ENCODE data around the gene MOB3A. TPM values are rescaled to one million over a fixed set of nuclear protein-coding genes. Genes with fewer than 3 reads are reported as not detected.
A peak's percentile ranks its signal among the peaks of the same experiment; 100 is the strongest.
"Not testable (repeated sequence)": the region's sequence is repeated elsewhere in the genome, so short reads cannot be mapped to it uniquely, and the experiment has no call there.

MOB3A gene
- total RNA-seq, result 24.4 TPM

DNA sequence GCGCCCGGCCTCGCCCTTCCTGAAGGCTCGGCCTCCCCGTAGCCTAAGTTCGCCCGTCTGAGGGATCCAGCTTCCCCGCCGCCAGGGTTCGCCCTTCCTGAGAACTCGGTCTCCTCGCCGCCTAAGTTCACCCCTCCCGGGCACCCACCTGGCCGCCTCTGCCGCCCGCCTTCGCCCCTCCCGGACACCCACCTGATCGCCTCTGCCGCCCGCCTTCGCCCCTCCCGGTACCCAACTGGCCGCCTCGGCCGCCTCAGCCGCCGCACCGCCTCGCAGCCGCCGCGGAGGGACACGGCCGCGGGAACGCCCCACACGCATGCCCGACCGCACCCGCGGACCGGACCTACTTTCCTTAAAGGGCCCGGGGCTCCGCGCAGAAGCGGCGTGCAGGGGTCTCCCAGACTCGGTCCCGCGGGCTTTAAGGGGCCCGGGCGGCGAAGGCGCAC is at the start of gene MOB3A:
TSS of gene MOB3A (minus strand) at position 293 of the 446 bp plus-strand sequence. CDS start 17,766 bp downstream, outside the sequence.
- peak; percentile 96 for DNase-seq

GRCh38 chr19:2145831-2146241 is 49.7 kb upstream of the MOB3A start:
- peak; percentile 22 for DNase-seq

- no peak for DNase-seq
Measured at GRCh38 chr19:2144190-2144589, 48.1 kb upstream of the MOB3A start.

DNA sequence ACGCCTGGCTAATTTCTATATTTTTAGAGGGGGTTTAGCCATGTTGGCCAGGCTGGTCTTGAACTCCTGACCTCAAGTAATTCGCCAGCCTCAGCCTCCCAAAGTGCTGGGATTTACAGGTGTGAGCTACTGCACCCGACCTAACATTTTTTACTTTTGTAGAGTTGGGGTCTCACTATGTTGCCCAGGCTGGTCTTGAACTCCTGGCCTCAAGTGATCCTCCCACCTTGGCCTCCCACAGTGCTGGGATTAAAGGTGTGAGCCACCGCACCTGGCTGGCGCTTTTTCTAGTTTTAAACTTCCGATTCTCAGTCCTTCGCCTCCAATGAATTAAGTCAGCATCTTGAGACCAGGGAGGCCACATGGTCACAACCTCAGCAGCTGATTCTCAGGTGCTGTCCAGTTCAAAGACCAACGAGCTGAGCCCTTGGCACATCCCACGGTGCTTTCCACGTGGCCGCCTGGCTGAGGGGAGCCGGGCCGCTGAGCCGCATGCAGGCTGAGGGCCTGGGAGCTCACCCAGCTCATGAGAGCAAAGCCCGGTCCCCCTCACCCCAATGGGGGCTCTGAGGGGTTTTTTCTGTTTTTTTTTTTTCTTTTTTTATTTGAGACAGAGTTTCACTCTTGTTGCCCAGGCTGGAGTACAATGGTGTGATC is 46.2 kb upstream of the MOB3A start:
- no peak for DNase-seq

DNA sequence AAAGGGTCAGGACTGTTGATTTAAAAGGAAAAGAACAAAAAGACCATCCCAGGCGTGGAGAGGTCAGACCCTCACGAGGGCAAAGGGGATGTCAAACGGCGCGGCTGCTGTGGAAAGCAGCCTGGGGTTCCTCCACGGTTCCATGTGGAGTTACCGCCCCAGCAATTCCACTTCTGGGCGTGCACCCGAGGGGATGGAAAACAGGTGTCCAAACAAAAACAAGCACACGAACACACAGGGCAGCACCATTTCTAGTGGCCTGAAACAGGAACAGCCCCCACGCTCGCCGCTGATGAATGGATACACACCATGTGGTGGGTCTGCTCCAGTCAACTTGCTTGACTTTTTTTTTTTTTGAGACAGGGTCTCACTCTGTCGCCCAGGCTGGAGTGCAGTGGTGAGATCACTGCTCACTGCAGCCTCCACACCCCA is 44.0 kb upstream of the MOB3A start:
- peak; percentile 58 for DNase-seq

DNA sequence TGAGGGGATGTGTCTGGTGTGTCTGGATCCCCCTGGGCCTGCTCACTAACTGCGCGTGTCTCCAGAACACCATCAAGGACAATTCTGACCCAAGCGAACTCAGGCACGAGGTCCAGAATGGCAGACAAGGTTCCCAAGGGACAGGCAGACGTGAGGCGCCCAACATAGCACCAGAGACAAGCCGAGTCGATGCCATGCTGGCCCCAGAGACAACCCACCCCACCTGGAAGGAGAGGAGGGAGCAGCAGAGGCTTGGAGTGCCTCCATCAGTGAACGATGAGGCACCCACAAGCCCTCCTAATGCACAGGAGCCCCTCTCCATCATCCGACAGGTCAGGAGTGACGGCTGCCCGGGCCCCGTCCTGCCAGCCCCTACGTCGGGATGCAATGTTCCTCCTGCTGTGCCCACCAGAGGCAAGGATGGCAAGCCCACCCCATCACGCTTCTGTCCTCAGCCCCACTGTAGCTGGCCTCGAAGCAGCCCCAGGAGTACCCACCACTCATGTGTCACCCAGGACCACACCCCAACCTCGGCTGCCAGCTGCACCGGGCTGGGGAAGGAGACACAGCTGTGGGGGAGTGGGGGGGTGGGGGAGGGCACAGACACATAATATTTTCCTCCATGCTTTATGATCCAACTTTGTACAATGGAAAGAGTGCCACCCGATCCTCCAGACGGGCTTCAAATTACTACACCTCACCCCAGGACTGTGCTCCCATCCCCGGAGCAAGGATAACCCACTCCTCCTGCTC is 43.4 kb upstream of the MOB3A start:
- DNase-seq, result peak; percentile 74

GRCh38 chr19:2138061-2138728 is 42.1 kb upstream of the MOB3A start:
- DNase-seq, result peak; percentile 30

GRCh38 chr19:2136796-2137195 is 40.7 kb upstream of the MOB3A start:
- no peak for DNase-seq

DNA sequence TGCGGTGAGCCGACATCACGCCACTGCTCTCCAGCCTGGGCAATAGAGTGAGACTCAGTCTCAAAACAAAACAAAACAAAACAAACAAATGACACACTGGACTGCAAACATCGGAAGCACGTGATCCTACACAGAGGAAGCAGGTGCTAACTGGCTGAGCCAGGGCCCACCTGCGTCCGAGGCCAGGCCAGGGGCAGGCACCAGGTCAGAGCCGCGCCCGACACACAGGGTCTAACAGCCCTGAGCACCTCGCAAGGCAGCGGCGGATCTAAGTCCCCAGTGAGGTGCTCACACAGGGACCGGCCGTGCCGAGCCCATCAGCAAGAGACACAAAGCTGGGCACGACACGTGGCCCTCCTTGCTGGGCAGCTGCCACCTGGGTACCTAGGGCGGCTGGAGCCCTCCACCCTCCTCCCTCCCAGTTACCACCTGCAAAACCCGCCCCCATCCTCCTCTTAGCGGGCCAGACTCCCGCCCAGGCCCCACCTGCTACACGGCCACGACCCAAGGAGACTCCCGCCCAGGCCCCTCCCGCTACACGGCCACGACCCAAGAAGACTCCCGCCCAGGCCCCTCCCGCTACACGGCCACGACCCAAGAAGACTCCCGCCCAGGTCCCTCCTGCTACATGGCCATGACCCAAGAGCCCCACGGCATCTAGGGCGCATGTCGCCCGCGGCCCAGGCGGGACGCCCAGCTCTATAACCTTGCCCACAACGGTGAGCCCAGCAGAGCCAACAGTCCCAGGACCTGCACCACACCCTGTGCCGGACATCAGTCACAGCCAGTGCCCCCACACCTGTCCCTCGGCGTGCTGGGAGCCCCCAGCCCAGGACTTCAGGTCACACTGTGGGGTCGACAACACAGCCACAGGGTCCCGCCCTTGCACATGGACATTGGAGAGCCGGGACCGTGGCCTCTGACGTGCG is 39.6 kb upstream of the MOB3A start:
- no peak for DNase-seq

DNA sequence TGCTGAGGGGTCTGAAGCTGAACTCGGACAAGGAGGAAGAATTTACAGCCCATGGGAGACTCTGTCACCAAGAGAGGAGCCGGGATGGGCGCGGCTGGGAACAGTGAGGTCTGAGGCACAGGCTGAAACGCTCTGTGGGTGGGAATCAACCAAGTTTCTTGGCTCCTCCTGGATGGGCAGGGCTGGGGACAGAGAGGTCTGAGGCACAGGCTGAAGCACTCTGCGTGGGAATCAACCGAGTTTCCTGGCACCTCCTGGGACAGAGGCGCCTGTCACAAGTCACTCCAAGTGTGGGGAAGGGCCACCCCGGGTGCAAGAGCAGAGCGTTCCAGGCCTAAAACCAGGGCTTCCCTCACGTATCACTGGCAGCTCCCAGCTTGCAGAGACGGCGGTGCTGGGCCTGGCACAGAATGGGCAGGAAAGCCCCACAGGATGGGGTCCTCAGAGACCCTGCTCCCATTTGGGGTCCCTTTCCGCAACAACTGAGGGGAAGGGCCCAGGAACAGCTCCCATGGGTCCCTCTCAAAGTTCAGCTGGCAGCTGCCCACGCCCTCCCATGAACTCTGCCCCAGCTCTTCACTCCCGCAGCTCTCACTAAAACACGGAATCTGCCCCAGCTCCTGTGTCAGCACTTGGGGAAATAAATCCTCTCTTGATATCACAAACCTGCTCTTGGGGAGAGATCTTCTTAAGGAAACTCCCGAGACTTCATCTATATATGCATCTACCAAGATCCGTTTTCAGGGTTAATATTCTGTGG is 36.8 kb upstream of the MOB3A start:
- DNase-seq, result no peak

DNA sequence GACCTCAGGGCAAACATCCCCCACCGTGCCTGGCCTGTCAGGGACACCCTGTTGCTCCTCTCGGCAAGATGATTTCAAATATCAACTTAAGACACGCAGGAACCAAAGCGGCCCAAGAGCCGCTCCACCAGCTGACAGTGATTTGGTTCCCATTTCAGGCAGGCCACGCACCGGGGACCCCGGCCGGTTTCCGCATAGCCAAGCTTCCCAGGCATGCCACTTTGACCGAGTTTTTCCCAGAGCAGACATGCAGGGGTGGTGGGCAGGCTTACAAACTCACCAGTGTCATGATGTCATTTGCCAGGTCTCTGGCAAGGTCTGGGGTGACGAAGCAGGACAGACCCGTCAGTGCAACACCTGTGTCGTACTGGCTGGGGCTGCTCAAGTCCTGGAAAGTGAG is 36.1 kb upstream of the MOB3A start:
- no peak for DNase-seq

DNA sequence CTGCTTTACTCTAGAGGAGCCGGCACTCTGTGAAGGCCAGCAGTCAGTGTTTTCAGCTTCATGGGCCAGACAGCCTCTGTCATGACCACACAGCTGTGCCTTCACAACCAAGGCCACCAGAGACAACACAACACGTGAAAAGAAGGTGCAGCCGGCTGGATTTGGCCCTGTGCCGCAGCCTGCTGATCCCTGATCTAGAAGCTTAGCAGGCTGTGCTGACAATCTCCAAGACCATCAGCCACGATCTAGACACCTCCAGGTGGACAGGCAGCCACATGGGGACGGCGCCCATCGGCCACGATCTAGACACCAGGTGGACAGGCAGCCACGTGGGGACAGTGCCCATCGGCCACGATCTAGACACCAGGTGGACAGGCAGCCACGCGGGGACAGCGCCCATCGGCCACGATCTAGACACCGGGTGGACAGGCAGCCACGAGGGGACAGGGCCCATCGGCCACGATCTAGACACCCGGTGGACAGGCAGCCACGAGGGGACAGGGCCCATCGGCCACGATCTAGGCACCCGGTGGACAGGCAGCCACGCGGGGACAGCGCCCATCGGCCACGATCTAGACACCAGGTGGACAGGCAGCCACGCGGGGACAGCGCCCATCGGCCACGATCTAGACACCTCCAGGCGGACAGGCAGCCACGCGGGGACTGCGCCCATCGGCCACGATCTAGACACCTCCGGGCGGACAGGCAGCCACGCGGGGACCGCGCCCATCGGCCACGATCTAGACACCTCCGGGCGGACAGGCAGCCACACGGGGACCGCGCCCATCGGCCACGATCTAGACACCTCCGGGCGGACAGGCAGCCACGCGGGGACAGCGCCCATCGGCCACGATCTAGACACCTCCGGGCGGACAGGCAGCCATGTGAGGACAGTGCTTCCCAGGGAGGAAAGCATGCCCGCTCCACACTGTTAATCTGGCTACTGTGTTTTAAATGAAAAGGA is 35.2 kb upstream of the MOB3A start:
- not testable (repeated sequence) for DNase-seq

DNA sequence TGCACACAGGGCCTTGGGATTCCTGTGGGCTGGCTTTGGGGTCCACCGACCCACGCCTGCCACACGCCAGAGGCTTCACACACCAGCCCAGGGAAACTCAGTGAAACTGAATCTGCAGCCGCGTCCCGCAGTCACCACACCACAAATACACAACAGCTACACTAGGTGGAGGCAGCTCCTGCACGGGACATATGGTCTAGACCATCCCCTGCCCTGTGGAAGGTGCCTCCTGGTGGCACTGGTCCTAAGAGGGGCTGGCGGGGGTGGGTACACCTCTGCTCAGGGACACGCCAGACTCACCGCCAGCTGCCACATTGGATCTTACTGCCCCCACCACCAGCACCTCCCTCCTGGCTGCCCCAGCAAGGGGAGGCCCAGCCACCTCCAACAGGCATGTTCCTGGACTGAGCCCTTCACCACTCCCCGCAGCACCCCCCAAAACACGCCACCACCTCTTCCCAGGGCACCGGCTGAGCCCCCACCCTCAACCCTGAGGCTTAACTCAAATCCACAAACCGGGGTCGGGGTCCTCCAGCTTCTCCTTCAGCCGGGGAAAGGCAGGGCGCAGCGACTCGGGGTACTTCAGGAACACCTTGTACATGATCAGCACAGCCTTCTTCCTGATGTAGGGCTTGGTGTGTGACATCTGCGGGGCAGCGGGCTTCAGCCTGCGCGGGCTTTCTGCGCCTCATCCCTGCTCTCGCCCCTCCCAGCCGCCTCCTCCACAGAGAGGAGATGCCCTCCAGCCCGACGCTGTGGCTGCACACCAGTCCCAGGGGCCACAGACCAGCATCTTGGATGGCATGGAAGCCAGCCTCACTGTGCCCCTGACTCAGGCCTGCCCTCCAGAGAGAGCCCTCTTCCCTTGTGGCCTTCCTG is 34.0 kb upstream of the MOB3A start:
- DNase-seq, result no peak

DNA sequence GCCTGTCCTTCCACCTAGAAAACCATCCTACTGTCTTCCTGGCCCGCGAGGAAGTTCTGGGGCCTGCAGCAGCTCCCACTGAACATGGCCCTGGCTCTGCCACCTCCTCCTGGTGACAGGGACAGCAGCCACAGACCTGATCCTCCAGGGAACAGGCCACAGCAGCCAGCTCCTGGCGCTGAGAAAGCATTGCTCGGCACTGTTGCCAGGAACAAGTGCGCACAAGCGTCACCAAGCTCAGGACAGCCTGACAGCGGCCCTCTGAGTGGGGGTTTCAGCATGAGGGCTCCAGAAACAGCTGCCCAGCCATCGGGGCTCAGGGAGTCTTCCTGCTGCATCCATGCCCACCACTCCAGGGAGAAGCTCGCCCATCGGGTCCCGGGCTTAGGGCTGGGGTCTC is 33.4 kb upstream of the MOB3A start:
- DNase-seq, result no peak

GRCh38 chr19:2129022-2129421 is 32.9 kb upstream of the MOB3A start:
- no peak for DNase-seq

DNA sequence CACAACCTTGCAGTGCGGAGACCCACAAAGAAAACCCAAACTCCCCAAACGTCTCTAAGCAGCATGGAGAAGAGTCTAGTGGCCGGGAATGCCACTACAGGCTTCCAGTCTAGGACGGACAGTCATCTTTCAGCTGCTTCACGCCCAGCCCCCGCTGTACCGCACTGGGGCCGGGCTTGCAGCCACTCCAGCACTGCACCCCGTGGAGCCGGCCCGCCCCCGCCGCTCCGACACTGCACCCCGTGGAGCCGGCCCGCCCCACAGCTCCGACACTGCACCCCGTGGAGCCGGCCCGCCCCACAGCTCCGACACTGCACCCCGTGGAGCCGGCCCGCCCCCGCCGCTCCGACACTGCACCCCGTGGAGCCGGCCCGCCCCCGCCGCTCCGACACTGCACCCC is 32.1 kb upstream of the MOB3A start:
- DNase-seq, result not testable (repeated sequence)

- DNase-seq, result no peak
Measured at GRCh38 chr19:2127758-2128157, 31.6 kb upstream of the MOB3A start.

DNA sequence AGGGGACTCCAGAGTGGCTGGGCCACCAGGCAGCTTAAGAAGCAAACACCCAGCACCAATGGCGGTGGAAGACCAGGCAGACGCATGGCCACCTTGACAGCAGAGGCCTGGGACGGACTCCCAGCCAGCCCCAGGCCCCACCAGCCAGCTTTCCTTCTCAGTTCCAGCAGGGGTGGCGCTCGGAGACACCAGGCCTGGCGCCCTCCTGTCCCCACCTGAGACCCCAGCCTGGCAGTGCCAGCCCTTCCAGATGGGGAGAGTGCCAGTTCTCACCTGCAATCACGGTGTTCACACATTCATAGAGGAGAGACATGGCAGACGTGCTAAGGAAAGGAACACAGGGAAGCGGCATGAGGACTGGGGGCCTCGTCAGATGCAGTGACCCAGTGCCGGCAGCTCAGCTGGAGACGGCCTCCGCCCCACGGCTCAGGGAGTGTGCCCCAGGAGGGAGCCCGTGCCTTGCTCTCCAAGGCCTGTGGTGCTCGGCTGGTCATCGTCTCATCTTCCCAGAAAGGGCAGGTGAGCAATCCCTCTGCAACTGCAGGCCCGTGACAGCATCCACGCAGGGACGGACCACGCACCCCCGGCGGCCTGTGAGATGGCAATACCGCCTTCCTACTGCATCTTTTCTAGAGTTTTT is 30.9 kb upstream of the MOB3A start:
- no peak for DNase-seq
